Measurements from ENCODE around the gene CDK10. TPM values are rescaled to one million over a fixed set of nuclear protein-coding genes. Genes with fewer than 3 reads are reported as not detected.
A peak's percentile ranks its signal among the peaks of the same experiment; 100 is the strongest.

Gene CDK10
- total and polyA plus RNA-seq, 9 of the 15 experiments (the other 6 are each of a cell fraction or from before 2014, with no cell fraction given): 2.0 to 85.1 (median 40.1) TPM

GRCh38 chr16:89686520-89687091 is at the start of gene CDK10 (continued):
- TF ChIP-seq, protein P1, sequence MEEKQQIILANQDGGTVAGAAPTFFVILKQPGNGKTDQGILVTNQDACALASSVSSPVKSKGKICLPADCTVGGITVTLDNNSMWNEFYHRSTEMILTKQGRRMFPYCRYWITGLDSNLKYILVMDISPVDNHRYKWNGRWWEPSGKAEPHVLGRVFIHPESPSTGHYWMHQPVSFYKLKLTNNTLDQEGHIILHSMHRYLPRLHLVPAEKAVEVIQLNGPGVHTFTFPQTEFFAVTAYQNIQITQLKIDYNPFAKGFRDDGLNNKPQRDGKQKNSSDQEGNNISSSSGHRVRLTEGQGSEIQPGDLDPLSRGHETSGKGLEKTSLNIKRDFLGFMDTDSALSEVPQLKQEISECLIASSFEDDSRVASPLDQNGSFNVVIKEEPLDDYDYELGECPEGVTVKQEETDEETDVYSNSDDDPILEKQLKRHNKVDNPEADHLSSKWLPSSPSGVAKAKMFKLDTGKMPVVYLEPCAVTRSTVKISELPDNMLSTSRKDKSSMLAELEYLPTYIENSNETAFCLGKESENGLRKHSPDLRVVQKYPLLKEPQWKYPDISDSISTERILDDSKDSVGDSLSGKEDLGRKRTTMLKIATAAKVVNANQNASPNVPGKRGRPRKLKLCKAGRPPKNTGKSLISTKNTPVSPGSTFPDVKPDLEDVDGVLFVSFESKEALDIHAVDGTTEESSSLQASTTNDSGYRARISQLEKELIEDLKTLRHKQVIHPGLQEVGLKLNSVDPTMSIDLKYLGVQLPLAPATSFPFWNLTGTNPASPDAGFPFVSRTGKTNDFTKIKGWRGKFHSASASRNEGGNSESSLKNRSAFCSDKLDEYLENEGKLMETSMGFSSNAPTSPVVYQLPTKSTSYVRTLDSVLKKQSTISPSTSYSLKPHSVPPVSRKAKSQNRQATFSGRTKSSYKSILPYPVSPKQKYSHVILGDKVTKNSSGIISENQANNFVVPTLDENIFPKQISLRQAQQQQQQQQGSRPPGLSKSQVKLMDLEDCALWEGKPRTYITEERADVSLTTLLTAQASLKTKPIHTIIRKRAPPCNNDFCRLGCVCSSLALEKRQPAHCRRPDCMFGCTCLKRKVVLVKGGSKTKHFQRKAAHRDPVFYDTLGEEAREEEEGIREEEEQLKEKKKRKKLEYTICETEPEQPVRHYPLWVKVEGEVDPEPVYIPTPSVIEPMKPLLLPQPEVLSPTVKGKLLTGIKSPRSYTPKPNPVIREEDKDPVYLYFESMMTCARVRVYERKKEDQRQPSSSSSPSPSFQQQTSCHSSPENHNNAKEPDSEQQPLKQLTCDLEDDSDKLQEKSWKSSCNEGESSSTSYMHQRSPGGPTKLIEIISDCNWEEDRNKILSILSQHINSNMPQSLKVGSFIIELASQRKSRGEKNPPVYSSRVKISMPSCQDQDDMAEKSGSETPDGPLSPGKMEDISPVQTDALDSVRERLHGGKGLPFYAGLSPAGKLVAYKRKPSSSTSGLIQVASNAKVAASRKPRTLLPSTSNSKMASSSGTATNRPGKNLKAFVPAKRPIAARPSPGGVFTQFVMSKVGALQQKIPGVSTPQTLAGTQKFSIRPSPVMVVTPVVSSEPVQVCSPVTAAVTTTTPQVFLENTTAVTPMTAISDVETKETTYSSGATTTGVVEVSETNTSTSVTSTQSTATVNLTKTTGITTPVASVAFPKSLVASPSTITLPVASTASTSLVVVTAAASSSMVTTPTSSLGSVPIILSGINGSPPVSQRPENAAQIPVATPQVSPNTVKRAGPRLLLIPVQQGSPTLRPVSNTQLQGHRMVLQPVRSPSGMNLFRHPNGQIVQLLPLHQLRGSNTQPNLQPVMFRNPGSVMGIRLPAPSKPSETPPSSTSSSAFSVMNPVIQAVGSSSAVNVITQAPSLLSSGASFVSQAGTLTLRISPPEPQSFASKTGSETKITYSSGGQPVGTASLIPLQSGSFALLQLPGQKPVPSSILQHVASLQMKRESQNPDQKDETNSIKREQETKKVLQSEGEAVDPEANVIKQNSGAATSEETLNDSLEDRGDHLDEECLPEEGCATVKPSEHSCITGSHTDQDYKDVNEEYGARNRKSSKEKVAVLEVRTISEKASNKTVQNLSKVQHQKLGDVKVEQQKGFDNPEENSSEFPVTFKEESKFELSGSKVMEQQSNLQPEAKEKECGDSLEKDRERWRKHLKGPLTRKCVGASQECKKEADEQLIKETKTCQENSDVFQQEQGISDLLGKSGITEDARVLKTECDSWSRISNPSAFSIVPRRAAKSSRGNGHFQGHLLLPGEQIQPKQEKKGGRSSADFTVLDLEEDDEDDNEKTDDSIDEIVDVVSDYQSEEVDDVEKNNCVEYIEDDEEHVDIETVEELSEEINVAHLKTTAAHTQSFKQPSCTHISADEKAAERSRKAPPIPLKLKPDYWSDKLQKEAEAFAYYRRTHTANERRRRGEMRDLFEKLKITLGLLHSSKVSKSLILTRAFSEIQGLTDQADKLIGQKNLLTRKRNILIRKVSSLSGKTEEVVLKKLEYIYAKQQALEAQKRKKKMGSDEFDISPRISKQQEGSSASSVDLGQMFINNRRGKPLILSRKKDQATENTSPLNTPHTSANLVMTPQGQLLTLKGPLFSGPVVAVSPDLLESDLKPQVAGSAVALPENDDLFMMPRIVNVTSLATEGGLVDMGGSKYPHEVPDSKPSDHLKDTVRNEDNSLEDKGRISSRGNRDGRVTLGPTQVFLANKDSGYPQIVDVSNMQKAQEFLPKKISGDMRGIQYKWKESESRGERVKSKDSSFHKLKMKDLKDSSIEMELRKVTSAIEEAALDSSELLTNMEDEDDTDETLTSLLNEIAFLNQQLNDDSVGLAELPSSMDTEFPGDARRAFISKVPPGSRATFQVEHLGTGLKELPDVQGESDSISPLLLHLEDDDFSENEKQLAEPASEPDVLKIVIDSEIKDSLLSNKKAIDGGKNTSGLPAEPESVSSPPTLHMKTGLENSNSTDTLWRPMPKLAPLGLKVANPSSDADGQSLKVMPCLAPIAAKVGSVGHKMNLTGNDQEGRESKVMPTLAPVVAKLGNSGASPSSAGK (IDR thresholded peaks at IDR 0.05): peak; percentile 96
- no peak for TF ChIP-seq KLF10 (CRISPR knock-in tag; IDR thresholded peaks at IDR 0.05)
- no peak for TF ChIP-seq SMARCA4 (IDR thresholded peaks at IDR 0.05)
- 0 out of 2 replicates have a peak, but pooled peaks have one; percentile 37 for TF ChIP-seq RFX7 (CRISPR knock-in tag; IDR thresholded peaks at IDR 0.05)
- TF ChIP-seq PTTG1 (tag; IDR thresholded peaks at IDR 0.05; ENCODE audit: low read depth): no peak
- no peak for TF ChIP-seq KAT8 (IDR thresholded peaks at IDR 0.05; ENCODE audit: low read depth)
- TF ChIP-seq RNF2 (IDR thresholded peaks at IDR 0.05): no peak
- no peak for TF ChIP-seq SMARCE1 (IDR thresholded peaks at IDR 0.05)
- peak; percentile 92; the same call in 1 of the 2 replicates for TF ChIP-seq PHF8 (IDR thresholded peaks at IDR 0.05; ENCODE audit: borderline replicate concordance, low read length)
- peak; percentile 13 for TF ChIP-seq TAF1 (IDR thresholded peaks at IDR 0.05; ENCODE audit: control insufficient read depth, extremely low read depth, insufficient read depth, low read length, severe bottlenecking)
- TF ChIP-seq SNIP1 (IDR thresholded peaks at IDR 0.05; ENCODE audit: low read depth): no peak
- no peak for TF ChIP-seq NFRKB (IDR thresholded peaks at IDR 0.05; ENCODE audit: low read depth)
- TF ChIP-seq, protein P2, sequence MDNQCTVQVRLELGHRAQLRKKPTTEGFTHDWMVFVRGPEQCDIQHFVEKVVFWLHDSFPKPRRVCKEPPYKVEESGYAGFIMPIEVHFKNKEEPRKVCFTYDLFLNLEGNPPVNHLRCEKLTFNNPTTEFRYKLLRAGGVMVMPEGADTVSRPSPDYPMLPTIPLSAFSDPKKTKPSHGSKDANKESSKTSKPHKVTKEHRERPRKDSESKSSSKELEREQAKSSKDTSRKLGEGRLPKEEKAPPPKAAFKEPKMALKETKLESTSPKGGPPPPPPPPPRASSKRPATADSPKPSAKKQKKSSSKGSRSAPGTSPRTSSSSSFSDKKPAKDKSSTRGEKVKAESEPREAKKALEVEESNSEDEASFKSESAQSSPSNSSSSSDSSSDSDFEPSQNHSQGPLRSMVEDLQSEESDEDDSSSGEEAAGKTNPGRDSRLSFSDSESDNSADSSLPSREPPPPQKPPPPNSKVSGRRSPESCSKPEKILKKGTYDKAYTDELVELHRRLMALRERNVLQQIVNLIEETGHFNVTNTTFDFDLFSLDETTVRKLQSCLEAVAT (IDR thresholded peaks at IDR 0.05): no peak
- TF ChIP-seq, protein P3, sequence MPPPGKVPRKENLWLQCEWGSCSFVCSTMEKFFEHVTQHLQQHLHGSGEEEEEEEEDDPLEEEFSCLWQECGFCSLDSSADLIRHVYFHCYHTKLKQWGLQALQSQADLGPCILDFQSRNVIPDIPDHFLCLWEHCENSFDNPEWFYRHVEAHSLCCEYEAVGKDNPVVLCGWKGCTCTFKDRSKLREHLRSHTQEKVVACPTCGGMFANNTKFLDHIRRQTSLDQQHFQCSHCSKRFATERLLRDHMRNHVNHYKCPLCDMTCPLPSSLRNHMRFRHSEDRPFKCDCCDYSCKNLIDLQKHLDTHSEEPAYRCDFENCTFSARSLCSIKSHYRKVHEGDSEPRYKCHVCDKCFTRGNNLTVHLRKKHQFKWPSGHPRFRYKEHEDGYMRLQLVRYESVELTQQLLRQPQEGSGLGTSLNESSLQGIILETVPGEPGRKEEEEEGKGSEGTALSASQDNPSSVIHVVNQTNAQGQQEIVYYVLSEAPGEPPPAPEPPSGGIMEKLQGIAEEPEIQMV (tag; conservative IDR thresholded peaks at IDR 0.05; ENCODE audit: low read depth): peak; percentile 62; the same call in 1 of the 2 replicates
- no peak for TF ChIP-seq BACH1 (tag; IDR thresholded peaks at IDR 0.05)
- no peak for TF ChIP-seq TRIM24 (IDR thresholded peaks at IDR 0.05)
